Measurements from ENCODE around the gene CFAP298.
"Not testable (repeated sequence)": the region's sequence is repeated elsewhere in the genome, so short reads cannot be mapped to it uniquely, and the experiment has no call there.

Gene CFAP298

GRCh38 chr21:32569261-32570230 lies 42.6 kb downstream of the CFAP298 start:
- peak; percentile 89 for TF ChIP-seq CTCF (IDR thresholded peaks at IDR 0.05; ENCODE audit: low read depth, low read length, missing control alignments)
- peak overlapping the region; percentile 49 for H3K4me3 ChIP-seq (ENCODE audit: low read depth, low read length)
- peak; percentile 64 for DNase-seq (ENCODE audit: low read depth)
- in situ Hi-C loops (cut with HindIII; ENCODE audit: low sequenced_read_pairs), result no loop called here

DNA sequence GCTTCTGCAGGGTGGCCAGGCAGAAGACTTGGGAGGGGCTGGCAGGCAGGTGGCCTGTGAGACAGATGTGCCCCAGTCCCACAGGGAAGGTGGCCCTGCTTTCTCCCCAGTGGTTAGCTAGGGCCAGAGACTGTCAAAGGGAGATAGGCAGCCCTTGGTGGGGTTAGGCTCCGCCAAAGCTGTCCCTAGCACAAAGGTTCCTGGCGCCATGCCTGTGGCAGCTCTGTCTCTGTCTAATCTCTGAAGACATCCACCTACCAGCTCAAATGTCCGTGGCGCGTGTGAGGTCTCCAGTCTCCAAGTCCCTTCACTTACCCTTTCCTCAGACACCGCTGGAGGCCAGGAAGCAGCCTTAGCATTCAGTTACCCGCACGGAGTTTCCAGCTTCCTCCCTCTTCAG lies 44.6 kb downstream of the CFAP298 start:
- in situ Hi-C loops (cut with HindIII; ENCODE audit: low sequenced_read_pairs), result no loop called here
- no peak for DNase-seq (ENCODE audit: low read depth)
- TF ChIP-seq CTCF (IDR thresholded peaks at IDR 0.05; ENCODE audit: low read depth, low read length, missing control alignments), result no peak
- H3K4me3 ChIP-seq (ENCODE audit: low read depth, low read length), result no peak overlapping the region

- in situ Hi-C loops (cut with HindIII; ENCODE audit: low sequenced_read_pairs), result no loop called here
- DNase-seq (ENCODE audit: low read depth), result no peak
- TF ChIP-seq CTCF (IDR thresholded peaks at IDR 0.05; ENCODE audit: low read depth, low read length, missing control alignments), result no peak
- no peak overlapping the region for H3K4me3 ChIP-seq (ENCODE audit: low read depth, low read length)
Observed at GRCh38 chr21:32566741-32567389, 45.3 kb downstream of the CFAP298 start.

- in situ Hi-C loops (cut with HindIII; ENCODE audit: low sequenced_read_pairs), result no loop called here
- TF ChIP-seq CTCF (IDR thresholded peaks at IDR 0.05; ENCODE audit: low read depth, low read length, missing control alignments), result no peak
- no peak overlapping the region for H3K4me3 ChIP-seq (ENCODE audit: low read depth, low read length)
- DNase-seq (ENCODE audit: low read depth), result peak; percentile 70
Observed at GRCh38 chr21:32565856-32566465, 46.2 kb downstream of the CFAP298 start.

- no peak for TF ChIP-seq CTCF (IDR thresholded peaks at IDR 0.05; ENCODE audit: low read depth, low read length, missing control alignments)
- no peak for DNase-seq (ENCODE audit: low read depth)
- in situ Hi-C loops (cut with HindIII; ENCODE audit: low sequenced_read_pairs), result no loop called here
- no peak overlapping the region for H3K4me3 ChIP-seq (ENCODE audit: low read depth, low read length)
Observed at GRCh38 chr21:32562915-32563314, 49.3 kb downstream of the CFAP298 start.

GRCh38 chr21:32562426-32562825 lies 49.8 kb downstream of the CFAP298 start:
- DNase-seq (ENCODE audit: low read depth), result peak; percentile 39
- in situ Hi-C loops (cut with HindIII; ENCODE audit: low sequenced_read_pairs), result no loop called here
- TF ChIP-seq CTCF (IDR thresholded peaks at IDR 0.05; ENCODE audit: low read depth, low read length, missing control alignments), result peak; percentile 71
- H3K4me3 ChIP-seq (ENCODE audit: low read depth, low read length), result no peak overlapping the region

DNA sequence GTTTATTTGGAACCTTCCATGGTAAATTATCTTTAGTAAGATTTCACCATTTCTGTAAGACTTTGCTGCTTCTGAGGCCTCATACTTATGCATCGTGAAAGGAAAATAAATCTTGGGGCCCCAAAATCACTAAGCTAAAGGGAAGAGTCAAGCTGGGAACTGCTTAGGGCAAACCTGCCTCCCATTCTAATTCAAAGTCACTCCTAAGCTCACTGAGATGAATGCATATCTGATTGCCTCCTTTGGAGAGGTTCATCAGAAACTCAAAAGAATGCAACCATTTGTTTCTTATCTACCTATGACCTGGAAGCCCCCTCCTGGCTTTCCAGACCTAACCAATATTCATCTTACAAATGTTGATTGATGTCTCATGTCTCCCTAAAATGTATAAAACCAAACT lies 50.7 kb downstream of the CFAP298 start:
- in situ Hi-C loops (cut with HindIII; ENCODE audit: low sequenced_read_pairs); DNase-seq (ENCODE audit: low read depth); H3K4me3 ChIP-seq (ENCODE audit: low read depth, low read length): not testable (repeated sequence)
